RWPE1 (cell line): ENCODE data around the gene IPCEF1.

Source experiments
- CTCF ChIA-PET: fragments of 350-600 bp; sonication (Branson Sonifier 250); formaldehyde crosslinking; extraction: SDS; loops from one replicate; lab custom pipeline; 2021; lab: Yijun Ruan, JAX
- POLR2A ChIA-PET: fragments of 400-600 bp; formaldehyde crosslinking; extraction: SDS; loops from one replicate; lab custom pipeline; 2020; ENCODE audit warnings: antibody characterized with exemption; ENCODE audit not compliant: low non-redundant PET; lab: Yijun Ruan, JAX
- DNase-seq: peaks from one replicate; pipeline ENCODE4 v3.0.0; 2012; ENCODE audit warnings: low spot score
- H3K27ac ChIP-seq: fragments of 450-650 bp; 2 replicates; pipeline ENCODE4 v1.5.1; 2017
- TF ChIP-seq, protein P1 (sequence below): fragments of 450-650 bp; conservative IDR thresholded peaks from 2 replicates; pipeline ENCODE4 v1.5.1; 2017; ENCODE audit warnings: low read depth, mild to moderate bottlenecking

The IPCEF1 gene

DNA sequence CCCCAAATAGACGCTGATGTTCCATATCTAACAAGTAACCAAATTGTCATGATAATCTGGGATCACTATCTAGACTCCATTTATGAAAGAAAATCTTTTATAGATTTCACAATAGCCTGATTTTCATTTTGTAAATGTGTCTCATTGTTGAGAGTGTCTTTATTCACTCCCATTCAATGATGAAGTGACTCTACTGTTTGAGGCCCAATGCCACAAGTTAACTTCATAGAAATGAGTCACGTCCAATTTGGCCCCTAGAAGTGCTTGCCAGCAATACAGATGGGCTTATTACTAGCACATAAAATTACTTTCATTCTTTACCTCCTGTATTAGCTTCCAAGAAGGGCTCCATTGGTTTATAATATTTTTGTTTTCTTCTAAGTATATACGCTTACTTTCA, 6.3 kb downstream of the IPCEF1 start:
- ChIA-PET POLR2A (no interaction called here), CTCF (no interaction called here)
- no peak overlapping the region for H3K27ac ChIP-seq
- TF ChIP-seq, protein P1, sequence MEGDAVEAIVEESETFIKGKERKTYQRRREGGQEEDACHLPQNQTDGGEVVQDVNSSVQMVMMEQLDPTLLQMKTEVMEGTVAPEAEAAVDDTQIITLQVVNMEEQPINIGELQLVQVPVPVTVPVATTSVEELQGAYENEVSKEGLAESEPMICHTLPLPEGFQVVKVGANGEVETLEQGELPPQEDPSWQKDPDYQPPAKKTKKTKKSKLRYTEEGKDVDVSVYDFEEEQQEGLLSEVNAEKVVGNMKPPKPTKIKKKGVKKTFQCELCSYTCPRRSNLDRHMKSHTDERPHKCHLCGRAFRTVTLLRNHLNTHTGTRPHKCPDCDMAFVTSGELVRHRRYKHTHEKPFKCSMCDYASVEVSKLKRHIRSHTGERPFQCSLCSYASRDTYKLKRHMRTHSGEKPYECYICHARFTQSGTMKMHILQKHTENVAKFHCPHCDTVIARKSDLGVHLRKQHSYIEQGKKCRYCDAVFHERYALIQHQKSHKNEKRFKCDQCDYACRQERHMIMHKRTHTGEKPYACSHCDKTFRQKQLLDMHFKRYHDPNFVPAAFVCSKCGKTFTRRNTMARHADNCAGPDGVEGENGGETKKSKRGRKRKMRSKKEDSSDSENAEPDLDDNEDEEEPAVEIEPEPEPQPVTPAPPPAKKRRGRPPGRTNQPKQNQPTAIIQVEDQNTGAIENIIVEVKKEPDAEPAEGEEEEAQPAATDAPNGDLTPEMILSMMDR = no peak
- no peak for DNase-seq

- CTCF ChIA-PET = no interaction called here
These were observed 8.6 kb downstream of the IPCEF1 start for GRCh38 chr6:154347981-154348380.

DNA sequence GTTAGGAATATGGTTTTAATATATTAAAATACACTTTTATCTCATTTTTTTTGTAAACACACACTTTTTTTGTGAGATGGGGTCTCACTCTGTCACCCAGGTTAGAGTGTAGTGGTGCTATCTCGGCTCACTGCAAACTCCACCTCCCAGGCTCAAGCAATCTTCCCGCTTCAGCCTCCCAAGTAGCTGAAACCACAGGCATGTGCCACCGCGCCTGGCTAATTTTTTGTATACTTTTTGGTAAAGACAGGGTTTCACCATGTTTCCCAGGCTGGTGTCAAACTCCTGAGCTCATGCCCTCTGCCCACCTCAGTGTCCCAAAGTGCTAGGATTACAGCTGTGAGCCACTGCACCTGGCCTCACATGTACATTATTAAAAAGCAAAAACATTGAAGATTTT, 10.8 kb downstream of the IPCEF1 start:
- TF ChIP-seq, protein P1 = no peak
- DNase-seq = no peak
- POLR2A ChIA-PET = no interaction called here
- CTCF ChIA-PET = interaction anchor here (0.6 kb wide), 2 partner anchors 27 to 174 kb away, joined by 3 to 4 read pairs; no protein-coding TSS in a partner anchor
- H3K27ac ChIP-seq = no peak overlapping the region

More at GRCh38 chr6:154347981-154348380, 8.6 kb downstream of the IPCEF1 start:
- POLR2A ChIA-PET = no interaction called here
- H3K27ac ChIP-seq = no peak overlapping the region
- TF ChIP-seq, protein P1 = no peak
- no peak for DNase-seq

DNA sequence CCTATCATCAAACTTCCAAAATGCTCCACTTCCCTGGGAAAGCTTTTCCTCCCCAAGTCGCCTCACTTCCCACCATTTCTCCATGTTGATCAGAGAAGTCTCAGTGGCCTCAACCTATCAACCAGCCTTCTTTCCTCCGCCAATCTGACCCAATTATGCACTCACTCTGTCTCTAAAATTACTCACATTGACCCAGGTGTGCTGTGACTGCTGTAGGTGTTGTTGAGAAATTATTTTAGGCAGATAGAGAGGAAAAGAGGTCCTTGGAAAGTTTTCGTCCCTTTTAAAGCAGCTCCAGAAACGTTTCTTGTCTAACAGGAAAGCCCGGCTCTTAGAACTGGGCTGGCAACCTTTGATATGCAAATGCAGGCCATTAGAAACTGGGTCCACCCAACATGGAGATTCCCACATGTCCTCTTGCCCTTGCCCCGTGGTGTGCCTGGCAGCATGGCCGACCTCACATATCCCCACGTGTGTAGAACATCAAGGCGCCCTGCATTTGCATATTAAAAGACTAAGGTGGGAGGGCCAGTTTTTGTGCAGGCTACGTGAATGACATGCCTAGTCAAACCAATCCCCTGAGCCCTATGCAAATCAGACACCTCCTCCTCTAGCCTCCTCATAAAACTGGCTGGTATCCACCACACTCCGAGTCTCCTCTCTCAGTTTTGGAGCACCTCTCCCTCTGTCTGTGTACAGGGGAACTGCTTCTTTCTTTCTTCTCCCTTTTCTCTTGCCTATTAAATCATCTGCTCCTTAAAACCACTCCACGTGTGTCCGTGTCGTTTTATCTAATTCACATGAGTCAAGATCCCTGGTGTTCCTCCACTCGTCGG, 12.9 kb downstream of the IPCEF1 start:
- no peak overlapping the region for H3K27ac ChIP-seq
- TF ChIP-seq, protein P1 = no peak
- DNase-seq = no peak
- ChIA-PET POLR2A (no interaction called here), CTCF (no interaction called here)

DNA sequence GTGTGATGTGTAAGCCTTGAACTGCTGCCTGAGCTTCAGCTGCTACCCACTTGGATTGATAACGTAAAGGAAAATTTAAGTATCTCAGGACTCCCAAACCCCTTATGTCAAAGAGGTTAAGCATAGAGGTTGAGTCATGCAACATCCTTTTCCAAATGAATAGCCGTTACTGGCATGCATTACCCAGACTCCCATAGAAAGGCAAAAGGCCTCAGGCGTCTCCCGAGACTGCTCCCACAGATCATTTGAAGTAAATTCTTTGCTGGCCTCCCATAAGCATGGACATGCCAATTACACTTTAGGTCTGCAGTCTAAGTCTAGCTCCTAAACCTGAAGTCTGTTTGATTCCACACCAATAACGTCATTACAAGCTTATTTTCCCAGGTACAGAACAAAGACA, 14.7 kb downstream of the IPCEF1 start:
- peak; percentile 14 for DNase-seq
- H3K27ac ChIP-seq = no peak overlapping the region

DNA sequence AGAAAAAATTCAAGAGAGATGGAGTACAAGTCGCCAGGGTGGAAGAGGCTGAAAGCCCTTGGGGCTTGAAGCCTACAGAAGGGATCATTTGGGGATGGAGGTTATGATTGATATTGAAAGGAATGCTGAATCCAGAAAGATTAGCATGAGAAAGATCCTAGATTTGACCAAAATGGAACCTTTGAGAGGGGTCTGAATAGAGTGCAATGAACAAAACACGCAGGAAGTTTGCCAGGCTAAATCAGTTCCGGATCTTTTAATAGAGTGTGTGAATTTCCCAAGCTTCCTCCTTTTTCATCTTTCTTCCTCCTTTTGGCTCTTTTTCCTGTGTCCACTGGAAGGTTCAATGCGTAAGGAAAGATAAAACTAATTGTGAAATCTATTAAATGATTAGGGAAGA, 15.3 kb downstream of the IPCEF1 start:
- CTCF ChIA-PET = no interaction called here
- H3K27ac ChIP-seq = no peak overlapping the region
- POLR2A ChIA-PET = no interaction called here
- DNase-seq = no peak
- TF ChIP-seq, protein P1 = no peak

More for the DNA sequence above, 14.7 kb downstream of the IPCEF1 start:
- TF ChIP-seq, protein P1 = no peak
- POLR2A ChIA-PET = no interaction called here
- CTCF ChIA-PET = interaction anchor here (0.7 kb wide), 1 partner anchor 1936 kb away, joined by 3 read pairs; no protein-coding TSS in a partner anchor
